ENCODE measurements around the gene PDE1A. TPM values are rescaled to one million over a fixed set of nuclear protein-coding genes. Genes with fewer than 3 reads are reported as not detected.

PDE1A gene
- total RNA-seq, 3 donors from 2014 or later (not counting 1 experiment from before 2014, with no cell fraction given): not detected

DNA sequence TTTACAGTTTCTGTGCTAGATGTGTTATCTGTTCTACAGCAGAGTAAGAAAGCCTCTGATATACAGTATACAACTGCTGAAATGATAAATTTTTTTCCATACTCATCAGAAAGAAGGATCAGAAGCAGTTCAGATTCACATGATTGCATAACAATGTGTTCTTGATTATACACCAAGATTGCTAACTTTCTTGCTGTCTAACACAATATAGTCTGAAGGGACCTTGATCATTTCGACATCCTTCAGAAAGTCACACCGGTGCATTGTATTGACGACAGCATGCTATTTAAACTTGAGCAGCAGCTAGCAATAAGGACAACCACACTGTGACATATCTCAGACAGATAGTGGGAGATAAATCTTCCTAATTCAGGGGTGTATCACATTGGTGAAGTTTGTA is 127.2 kb downstream of the PDE1A start:
- no peak for ATAC-seq
- TF ChIP-seq, protein P1, sequence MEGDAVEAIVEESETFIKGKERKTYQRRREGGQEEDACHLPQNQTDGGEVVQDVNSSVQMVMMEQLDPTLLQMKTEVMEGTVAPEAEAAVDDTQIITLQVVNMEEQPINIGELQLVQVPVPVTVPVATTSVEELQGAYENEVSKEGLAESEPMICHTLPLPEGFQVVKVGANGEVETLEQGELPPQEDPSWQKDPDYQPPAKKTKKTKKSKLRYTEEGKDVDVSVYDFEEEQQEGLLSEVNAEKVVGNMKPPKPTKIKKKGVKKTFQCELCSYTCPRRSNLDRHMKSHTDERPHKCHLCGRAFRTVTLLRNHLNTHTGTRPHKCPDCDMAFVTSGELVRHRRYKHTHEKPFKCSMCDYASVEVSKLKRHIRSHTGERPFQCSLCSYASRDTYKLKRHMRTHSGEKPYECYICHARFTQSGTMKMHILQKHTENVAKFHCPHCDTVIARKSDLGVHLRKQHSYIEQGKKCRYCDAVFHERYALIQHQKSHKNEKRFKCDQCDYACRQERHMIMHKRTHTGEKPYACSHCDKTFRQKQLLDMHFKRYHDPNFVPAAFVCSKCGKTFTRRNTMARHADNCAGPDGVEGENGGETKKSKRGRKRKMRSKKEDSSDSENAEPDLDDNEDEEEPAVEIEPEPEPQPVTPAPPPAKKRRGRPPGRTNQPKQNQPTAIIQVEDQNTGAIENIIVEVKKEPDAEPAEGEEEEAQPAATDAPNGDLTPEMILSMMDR (IDR thresholded peaks at IDR 0.05): no peak

DNA sequence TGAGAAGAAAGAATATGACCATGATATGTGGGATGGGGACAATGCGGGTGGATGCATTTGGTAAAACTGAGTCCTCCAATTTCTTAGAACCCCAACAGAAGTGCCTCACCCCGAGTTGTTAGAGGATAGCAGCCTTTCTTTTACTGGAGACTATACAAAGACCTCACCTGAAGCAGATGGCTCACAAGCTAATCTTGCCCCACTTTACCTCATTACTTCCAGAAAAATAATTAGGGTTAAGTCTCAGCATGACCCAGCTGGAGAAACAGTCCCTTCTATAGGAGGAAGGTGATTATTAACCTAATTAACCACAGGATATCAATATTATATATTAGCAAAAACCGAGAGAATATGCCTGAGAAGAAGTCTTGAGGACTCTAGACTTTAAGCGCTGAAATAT is 128.4 kb downstream of the PDE1A start:
- no peak overlapping the region for H3K4me3 Mint-ChIP-seq
- H3K27me3 Mint-ChIP-seq (ENCODE audit: low read depth in 2 of 2): no peaks in the 10 kb centered on the region
- no peak overlapping the region for H3K27ac ChIP-seq (ENCODE audit: low read length)
- DNase-seq (no peak), ATAC-seq (no peak)
- no peaks in the 10 kb centered on the region for H3K4me1 Mint-ChIP-seq
- no peaks in the 10 kb centered on the region for H3K9me3 ChIP-seq (ENCODE audit: control insufficient read depth, insufficient read depth, low read length)
- no peaks in the 10 kb centered on the region for H3K36me3 Mint-ChIP-seq
- no peak overlapping the region for H3K4me3 ChIP-seq (ENCODE audit: low read length)
- H3K4me1 ChIP-seq (ENCODE audit: control insufficient read depth, insufficient read depth, low read length): no peaks in the 10 kb centered on the region
- intact Hi-C loops (cut with micrococcal nuclease): no loop called here
- WGBS (ENCODE audit: insufficient coverage): 70% methylated on average over 2 of the region's 4 CpGs
- H3K27ac Mint-ChIP-seq: no peak overlapping the region
- H3K9me3 Mint-ChIP-seq: peaks cover 9% of the 10 kb centered on the region in 2 donors
- TF ChIP-seq, protein P1 (IDR thresholded peaks at IDR 0.05): no peak
- no peaks in the 10 kb centered on the region for H3K27me3 ChIP-seq (ENCODE audit: control insufficient read depth, insufficient read depth, low read length)
- no peaks in the 10 kb centered on the region for H3K36me3 ChIP-seq (ENCODE audit: control insufficient read depth, insufficient read depth, low read length)

More for the DNA sequence above, 127.2 kb downstream of the PDE1A start:
- no peaks in the 10 kb centered on the region for H3K27me3 ChIP-seq (ENCODE audit: control insufficient read depth, insufficient read depth, low read length)
- H3K36me3 ChIP-seq (ENCODE audit: control insufficient read depth, insufficient read depth, low read length): no peaks in the 10 kb centered on the region
- DNase-seq: no peak
- H3K27ac ChIP-seq (ENCODE audit: low read length): no peak overlapping the region
- intact Hi-C loops (cut with micrococcal nuclease): no loop called here
- Mint-ChIP-seq H3K36me3 (no peaks in the 10 kb centered on the region), H3K27ac (no peak overlapping the region), H3K4me3 (no peak overlapping the region), H3K4me1 (no peaks in the 10 kb centered on the region), H3K9me3 (peaks cover 6 to 7% of the 10 kb centered on the region in 2 donors), H3K27me3 (ENCODE audit: low read depth in 2 of 2) (no peaks in the 10 kb centered on the region)
- no peak overlapping the region for H3K4me3 ChIP-seq (ENCODE audit: low read length)
- H3K4me1 ChIP-seq (ENCODE audit: control insufficient read depth, insufficient read depth, low read length): no peaks in the 10 kb centered on the region
- 88% methylated on average over 3 of the region's 3 CpGs for WGBS (ENCODE audit: insufficient coverage)
- H3K9me3 ChIP-seq (ENCODE audit: control insufficient read depth, insufficient read depth, low read length): no peaks in the 10 kb centered on the region

DNA sequence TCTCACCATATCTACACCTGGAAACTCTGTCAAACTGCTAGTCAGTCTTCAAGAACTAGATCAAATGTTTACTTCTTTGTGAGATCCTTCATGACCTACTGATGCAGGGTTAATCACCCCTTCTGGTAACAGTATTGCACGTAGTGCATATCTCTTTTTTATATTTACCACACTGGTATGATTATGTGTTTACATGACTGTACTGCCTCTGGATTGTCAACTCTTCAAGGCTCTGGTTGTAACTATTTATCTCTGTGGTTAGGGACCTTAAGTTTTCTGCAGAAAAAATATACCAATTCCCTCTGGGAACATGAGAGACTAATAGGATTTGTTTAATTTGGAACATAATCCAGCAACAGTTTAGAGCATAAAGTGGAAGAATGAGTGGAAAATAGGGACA is 135.5 kb downstream of the PDE1A start:
- no peaks in the 10 kb centered on the region for H3K27me3 Mint-ChIP-seq (ENCODE audit: low read depth in 2 of 2)
- intact Hi-C loops (cut with micrococcal nuclease): no loop called here
- Histone ChIP-seq H3K27me3 (ENCODE audit: control insufficient read depth, insufficient read depth, low read length) (no peaks in the 10 kb centered on the region), H3K27ac (ENCODE audit: low read length) (no peak overlapping the region), H3K4me3 (ENCODE audit: low read length) (no peak overlapping the region), H3K36me3 (ENCODE audit: control insufficient read depth, insufficient read depth, low read length) (no peaks in the 10 kb centered on the region), H3K9me3 (ENCODE audit: control insufficient read depth, insufficient read depth, low read length) (no peaks in the 10 kb centered on the region), H3K4me1 (ENCODE audit: control insufficient read depth, insufficient read depth, low read length) (no peaks in the 10 kb centered on the region)
- no peaks in the 10 kb centered on the region for H3K36me3 Mint-ChIP-seq
- H3K4me3 Mint-ChIP-seq: no peak overlapping the region
- WGBS (ENCODE audit: insufficient coverage): no CpG with 5 or more reads among the region's 1 CpG
- no peak overlapping the region for H3K27ac Mint-ChIP-seq
- ATAC-seq: no peak
- DNase-seq: no peak
- peaks cover 11 to 13% of the 10 kb centered on the region in 2 donors for H3K9me3 Mint-ChIP-seq
- no peaks in the 10 kb centered on the region for H3K4me1 Mint-ChIP-seq
- TF ChIP-seq, protein P1 (IDR thresholded peaks at IDR 0.05): no peak

DNA sequence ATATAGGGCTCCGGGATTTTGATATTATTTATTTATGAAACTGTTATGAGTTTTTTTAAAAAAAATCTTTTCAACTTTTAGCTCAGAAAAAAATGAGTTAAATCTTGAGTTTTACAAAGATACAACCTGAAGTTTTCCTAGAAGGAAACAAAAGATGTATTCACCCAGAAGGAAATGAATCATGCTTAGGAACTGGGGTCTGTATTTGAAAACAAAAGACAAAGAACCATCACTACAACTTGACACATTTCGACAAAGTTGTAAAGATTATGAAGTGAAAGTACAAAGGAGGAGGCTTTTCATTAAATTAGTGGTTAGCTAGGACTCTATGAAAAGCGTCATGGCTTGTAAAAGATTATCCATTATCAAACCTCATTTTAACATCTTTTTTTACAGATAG is 143.3 kb downstream of the PDE1A start:
- H3K4me1 Mint-ChIP-seq: no peaks in the 10 kb centered on the region
- peaks cover 8 to 16% of the 10 kb centered on the region in 2 donors for H3K9me3 Mint-ChIP-seq
- no peak overlapping the region for H3K27ac Mint-ChIP-seq
- Histone ChIP-seq H3K4me3 (ENCODE audit: low read length) (no peak overlapping the region), H3K9me3 (ENCODE audit: control insufficient read depth, insufficient read depth, low read length) (no peaks in the 10 kb centered on the region), H3K36me3 (ENCODE audit: control insufficient read depth, insufficient read depth, low read length) (no peaks in the 10 kb centered on the region), H3K27ac (ENCODE audit: low read length) (no peak overlapping the region), H3K27me3 (ENCODE audit: control insufficient read depth, insufficient read depth, low read length) (no peaks in the 10 kb centered on the region), H3K4me1 (ENCODE audit: control insufficient read depth, insufficient read depth, low read length) (no peaks in the 10 kb centered on the region)
- TF ChIP-seq, protein P1 (IDR thresholded peaks at IDR 0.05): no peak
- no peaks in the 10 kb centered on the region for H3K36me3 Mint-ChIP-seq
- DNase-seq: no peak
- WGBS (ENCODE audit: insufficient coverage): no CpG with 5 or more reads among the region's 3 CpGs
- no peak overlapping the region for H3K4me3 Mint-ChIP-seq
- intact Hi-C loops (cut with micrococcal nuclease): no loop called here
- no peaks in the 10 kb centered on the region for H3K27me3 Mint-ChIP-seq (ENCODE audit: low read depth in 2 of 2)
- ATAC-seq: no peak

All from natural killer cell (primary cell).